ENCODE measurements around the gene MAML1.

MAML1 gene

DNA sequence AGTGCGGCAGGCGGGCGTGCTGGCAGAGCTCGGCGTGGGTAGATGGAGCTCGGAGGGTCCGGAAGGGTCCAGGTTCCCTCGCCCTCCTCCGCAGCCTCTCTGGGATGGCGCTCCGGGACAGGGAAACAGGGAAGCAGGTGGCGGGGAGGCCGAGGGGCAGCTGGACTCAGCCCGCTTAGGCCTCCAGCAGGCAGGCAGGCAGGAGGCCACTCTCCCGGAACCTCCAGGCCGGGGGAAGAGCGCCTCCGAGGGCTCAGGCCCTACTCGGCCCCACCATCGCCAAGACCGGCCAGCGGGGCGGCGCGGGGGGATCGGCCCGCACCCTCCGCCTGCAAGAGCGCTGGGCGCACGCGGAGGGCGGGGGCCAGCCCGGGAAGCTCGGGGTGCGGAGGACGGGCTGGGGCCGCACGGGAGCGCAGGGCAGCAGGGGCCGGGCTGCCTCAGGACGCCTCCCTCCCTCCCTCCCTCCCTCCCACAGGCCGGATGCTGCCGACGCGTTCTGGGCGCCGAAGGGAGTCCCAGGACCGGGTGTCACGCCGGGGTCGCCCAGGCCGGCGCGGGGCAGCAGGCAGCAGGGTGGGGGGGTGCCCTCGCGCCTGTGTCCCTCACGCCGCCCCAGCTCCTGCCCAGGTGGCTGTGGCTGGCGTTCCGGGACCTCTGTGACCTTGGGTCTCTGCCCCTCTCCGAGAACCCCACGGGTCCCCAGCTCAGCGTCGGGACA, 73.1 kb downstream of the MAML1 start:
- DNase-seq (ENCODE audit: low read depth in 2 of 2): no peak

DNA sequence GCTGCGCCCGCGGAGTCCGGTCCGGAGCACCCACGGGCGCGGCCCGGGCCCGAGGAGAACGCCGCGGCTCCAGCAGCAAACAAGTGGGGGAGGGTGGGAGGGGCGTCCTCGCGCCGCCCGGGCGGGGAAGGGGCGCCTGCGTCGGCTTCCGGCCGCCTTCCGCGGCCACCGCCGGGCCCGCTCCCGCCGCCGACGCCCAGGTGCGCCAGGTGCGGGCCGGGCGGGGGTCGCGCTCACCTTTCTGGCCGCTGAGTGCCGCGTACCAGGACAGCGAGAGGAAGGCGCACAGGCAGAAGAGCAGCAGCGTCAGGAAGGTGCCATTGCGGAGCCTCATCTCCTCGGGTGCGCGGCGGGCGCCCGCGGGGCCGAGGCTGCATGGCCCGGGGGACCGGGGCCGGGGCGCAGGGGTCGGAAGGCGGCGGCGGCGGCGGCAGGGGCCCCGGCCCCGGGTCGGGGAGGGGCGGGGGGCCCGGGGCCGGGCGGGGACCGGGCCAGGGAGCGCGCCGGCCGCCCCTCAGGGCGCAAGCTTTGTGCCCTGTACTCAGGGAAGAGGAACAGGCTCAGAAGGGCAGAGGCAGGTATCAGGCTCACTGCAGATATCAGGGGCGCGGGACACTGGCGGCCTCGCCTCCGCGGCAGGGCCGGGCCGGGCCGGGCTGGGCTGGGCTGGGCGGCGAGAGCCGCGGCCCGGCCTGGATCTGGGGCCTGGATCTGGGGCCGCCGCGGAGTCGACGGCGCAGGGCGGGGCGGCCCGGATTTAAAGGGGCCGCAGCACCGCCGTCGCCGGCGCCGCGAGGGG, 73.8 kb downstream of the MAML1 start, which contains the start of gene MGAT4B:
Gene MGAT4B, minus strand, starts transcription at position 617 of the 799 bp plus-strand sequence. Its CDS starts 283 bp downstream, at position 334.
- peak in 1 of 2 donors; percentile 52 for DNase-seq (ENCODE audit: low read depth in 2 of 2)

DNA sequence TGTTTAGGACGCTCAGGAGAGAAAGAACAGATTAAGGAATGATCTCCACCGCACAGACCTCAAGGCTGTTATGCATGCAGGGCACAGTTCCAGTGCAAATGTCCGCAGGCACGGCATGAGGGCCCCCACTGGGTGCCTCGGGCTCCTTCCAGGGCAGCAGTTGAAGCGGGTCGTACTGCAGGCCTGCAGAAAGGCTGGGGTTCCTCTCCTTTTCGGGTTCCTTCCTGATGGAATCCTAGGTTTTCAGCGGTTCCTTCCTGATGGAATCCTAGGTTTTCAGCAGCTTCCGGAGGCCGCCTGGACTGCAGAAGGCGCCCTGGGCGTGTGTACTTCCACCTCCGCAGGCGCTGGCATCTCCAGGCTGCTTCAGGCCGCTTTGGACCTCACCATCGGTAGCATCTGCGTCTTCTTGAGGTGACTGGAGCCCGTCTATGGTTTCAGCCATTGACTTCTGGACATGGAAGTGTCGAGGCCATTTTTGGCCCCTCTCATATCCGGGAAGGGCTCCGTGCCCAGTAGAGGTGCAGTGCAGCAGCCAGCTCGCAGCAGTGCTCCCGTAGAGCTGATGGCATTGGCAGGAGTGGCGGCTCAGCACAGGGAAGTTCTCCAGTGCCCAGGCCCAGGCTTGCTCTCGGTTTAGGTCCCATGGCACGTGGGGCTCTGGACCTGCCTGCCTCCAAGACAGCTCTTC, 79.7 kb downstream of the MAML1 start:
- DNase-seq (ENCODE audit: low read depth in 2 of 2): no peak

DNA sequence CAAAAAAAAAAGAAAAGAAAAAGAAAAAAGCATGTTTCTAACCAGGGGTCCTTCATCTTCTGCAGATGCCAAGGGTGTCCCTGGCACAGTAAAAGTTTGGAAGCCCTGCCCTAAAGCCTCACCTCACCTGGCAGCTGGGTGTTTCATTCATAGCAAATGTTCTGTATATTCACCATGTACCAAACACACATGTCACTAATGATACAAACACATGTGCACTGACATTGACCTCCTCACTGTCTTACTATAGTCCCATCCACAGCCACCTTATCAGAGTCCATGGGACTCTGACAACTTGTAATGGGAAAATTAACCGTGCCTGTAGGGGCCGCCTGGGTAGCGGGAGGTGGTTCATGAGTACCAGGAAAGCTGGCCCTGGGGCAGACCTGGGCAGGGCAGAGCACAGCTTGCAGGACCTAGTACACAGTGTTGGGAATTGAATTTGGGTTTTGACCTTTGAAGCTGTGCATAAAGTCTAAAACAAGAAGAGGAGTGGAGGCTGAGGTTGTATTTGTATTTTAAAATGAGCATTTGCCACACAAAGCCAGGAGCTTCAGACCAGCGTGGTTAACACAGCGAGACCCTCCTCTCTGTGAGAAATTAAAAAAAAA, 80.5 kb downstream of the MAML1 start:
- DNase-seq (ENCODE audit: low read depth in 2 of 2): no peak

DNA sequence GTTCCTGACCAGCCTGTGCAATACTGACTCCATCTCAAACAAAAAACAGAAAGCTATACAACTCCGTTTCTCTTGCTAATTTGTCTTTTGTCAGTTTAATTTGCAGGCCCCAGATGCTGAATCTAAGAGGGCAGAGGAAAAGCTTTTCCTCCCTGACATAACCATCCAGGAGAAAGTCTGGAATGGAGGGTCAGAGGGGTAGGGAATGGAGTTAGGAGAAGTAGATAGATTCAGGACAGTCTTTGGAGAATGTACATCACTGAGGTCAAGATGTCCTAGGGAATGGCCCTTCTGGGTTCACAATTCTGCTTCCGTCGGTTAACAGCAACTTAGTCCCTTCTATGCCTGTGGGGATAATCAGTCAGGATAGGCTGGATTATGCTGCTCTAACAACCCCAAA, 81.5 kb downstream of the MAML1 start:
- DNase-seq (ENCODE audit: low read depth in 2 of 2): no peak

DNA sequence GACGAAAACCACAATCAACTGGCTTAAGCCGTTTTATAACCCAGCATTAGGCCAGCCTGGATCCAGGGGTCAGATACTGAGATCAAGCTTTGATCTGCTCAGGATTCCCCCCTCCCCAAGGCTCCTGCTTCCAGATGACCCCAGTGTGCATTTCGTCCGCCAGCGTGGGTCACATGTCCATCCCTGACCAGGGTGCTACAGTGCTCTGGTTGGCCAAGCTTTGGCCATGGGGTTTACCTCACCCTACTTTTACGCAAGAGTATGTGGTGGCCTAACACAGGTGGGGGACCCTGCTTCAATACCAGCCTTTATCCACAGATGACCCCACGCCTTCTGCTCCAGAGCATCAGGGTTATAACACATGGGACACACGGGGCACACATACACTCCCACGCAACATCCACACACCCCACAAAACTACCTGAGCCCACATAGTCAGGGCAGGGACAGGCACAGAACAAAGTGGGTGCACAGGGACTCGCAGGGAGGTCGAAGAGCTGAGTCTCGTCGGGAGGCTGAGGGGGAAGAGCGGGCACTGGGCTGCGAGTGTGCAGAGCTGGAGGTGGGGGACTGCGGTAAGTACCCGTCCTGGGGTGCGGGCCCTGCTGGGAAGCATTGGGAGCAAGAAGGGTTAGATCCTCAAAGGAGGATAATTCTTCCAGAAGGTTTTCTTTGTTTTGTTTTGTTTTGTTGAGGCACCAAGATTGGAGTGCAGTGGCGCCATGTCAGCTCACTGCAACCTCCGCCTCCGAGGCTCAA, 83.0 kb downstream of the MAML1 start:
- no peak for DNase-seq (ENCODE audit: low read depth in 2 of 2)

DNA sequence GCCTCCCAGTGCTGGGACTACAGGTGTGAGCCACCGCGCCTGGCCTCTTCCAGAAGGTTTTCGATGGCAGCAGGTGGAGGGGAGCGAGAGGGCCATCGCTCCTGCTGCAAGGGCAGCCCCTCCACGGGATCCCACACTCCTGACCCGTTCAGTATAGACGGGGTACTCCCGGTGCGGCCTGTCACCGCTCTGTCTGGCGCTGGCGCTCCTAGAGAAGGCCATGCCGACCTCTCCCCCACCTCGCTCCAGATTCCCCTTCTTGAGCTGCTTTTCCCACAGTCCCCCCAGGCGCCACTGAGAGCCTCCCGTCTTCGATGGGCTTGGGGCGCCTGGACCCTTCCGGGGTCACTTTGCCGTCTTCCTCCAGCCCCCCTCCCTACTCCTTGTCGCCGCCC, 83.8 kb downstream of the MAML1 start:
- no peak for DNase-seq (ENCODE audit: low read depth in 2 of 2)

DNA sequence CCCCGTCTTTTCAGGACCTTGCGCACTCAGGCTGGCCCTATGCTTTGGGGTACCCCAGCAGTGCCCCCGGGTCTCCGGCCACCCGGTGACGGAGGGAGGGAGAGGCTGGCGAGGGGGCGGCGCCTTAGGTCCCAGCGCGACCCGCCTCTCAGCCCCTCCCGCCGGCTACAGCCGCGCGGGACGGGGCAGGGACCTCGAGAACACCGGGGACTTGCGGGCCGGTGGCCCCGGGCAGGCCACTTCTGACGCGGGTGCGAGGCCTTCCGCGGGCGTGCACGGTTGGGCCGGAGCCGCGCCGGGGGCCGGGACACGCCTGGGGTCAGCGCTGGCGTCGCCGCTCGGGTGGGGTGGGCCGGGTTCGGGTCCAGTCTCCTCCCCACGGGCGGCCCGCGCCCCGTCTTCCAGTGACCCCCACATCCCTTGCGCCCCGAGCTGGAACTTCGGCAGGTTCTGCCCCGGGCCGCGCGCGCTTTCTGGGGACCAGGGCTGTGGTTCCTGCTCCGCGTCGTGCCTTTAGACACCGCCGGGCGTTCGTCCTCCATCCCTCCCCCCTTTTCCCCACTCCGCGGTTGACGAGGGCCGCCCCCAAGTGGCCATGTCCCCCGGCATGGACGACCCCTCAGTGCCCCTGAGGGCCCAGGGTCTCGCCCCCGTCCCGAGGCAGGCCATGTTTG, 84.3 kb downstream of the MAML1 start:
- no peak for DNase-seq (ENCODE audit: low read depth in 2 of 2)

DNA sequence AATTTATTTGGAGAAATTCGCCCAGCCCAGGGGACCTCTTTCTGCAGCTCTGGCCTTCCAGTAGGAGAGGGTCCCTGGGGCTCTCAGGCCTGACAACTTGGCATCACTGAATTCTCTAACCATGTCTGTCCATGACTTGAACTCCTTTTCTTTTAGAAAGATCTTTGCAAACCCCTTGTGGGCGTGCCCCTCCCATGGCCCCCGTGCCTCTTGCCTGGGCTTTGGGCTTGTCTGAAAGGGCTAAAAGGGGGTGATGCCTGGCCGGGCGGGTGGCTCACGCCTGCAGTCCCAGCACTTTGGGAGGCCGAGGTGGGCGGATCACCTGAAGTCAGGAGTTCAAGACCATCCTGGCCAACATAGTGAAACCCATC, 84.8 kb downstream of the MAML1 start:
- DNase-seq (ENCODE audit: low read depth in 2 of 2): no peak

DNA sequence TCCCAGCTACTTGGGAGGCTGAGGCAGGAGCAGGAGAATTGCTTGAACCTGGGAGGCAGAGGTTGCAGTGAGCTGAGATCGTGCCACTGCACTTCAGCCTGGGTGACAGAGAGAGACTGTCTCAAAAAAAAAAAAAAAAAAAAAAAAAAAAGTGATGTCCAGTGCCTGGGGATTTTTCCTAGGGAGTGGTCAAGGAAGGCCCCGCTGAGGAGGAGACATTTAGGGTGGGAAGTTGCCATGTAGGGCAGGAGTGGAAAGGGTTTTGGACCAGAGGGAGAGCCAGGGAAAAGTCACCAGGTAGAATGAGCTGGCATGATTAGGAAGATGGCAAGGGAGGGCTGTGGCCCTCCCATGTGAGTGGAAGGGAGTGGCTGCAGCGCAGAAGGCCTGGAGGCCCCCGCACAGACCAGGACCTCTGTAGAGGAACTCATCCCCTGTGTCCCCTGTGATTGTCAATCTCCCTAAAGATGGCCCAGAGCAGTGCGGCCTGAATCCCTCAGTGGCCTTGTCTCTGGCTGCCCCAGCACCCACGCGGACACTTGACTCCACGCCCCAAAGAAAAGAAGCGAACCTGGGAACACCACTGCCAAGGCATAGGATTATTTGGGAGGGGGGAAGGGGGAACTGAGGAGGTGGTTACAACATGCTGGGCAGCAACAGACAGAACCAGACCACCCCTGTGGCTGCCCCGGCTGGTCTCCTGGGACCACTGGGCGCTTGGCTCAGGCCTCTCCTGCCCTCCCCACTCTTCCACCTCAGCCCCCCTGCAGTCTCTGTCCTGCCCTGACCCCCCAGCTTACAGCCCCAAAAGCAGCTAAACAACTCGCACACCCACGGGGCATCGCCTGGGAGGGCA, 85.5 kb downstream of the MAML1 start:
- no peak for DNase-seq (ENCODE audit: low read depth in 2 of 2)

DNA sequence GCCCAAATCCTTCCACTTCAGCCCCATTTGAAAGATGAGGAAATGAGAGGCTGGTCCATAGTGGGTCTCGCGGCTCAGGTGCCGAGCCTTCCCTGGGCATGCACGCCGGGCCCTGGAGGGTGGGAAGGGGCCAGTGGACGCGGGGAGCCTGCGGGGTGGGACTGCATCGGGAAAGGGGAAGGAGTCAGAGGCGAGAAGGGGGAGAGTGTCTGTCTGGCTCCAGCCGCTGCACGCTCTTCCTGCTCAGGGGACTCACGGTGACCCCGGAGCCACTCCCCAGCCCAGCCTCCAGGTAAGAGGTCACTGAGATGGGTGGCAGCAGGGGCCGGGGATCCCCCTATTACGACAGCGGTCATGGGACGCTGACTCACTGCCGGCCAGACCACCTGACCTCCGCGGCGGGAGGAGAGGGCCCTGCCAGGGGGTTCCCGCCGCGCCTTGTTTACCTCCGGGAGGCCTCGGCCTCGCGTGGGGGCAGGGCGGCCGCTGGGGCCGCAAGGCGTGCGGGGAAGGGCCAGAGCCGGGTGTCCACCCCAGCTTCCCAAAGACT, 86.2 kb downstream of the MAML1 start:
- peak in 1 of 2 donors; percentile 70 for DNase-seq (ENCODE audit: low read depth in 2 of 2)

DNA sequence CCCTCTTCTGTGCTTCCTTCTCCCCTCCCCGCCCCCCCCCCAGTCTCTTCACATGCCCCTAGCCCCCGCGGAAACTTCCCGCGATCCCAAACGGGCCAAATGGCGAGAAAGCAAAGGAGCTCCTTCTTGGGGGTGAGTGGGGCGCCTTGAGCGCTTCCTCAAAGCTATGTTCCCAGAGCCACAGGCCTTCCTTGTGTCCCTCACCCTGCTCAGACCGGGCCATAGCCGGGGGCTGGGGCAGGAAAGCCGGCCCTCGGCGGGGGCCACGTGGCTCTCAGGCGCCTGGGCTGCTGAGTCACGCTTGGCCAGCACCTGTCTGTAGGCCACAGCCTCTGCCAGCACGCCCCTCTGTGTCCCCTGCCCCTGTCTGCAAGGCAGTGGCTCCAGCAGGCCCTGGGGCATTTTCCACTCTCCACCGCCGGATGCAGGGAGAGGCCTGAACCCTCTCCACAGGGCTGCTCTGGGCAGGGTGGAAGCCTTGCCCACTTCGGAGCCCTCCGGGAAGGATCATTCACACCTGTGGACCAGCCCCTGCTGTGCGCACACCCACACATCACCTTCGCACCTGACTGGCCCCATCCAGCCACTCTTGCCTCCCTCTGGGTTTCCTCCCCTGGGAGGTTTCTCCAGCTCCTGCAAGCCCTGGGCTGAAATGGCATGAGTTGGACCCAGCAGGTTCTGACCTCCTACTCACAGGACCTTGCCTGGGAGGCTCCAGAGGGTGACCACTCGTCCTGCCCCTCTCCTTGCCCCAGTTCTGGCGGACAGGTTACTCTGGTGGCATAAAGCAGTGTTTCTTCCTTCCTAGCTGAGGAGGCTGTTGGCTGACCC, 86.9 kb downstream of the MAML1 start:
- DNase-seq (ENCODE audit: low read depth in 2 of 2): no peak

DNA sequence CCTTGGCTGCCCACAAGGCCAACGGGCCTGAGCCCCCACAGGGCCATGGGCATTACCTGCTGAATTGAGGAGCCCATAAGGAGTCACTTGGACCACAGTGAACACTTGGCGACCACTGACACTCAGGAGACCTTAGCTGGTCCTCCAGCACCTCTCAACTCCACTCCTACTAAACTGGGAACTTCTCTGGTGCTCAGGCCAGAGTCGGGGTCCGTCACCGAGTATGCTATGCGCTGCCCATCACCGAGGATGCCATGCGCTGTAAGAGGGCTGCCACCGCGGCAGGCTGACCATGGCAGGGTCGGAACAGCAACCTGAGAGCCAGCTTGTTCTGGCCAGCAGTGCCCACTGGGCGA, 87.5 kb downstream of the MAML1 start:
- DNase-seq (ENCODE audit: low read depth in 2 of 2): no peak

DNA sequence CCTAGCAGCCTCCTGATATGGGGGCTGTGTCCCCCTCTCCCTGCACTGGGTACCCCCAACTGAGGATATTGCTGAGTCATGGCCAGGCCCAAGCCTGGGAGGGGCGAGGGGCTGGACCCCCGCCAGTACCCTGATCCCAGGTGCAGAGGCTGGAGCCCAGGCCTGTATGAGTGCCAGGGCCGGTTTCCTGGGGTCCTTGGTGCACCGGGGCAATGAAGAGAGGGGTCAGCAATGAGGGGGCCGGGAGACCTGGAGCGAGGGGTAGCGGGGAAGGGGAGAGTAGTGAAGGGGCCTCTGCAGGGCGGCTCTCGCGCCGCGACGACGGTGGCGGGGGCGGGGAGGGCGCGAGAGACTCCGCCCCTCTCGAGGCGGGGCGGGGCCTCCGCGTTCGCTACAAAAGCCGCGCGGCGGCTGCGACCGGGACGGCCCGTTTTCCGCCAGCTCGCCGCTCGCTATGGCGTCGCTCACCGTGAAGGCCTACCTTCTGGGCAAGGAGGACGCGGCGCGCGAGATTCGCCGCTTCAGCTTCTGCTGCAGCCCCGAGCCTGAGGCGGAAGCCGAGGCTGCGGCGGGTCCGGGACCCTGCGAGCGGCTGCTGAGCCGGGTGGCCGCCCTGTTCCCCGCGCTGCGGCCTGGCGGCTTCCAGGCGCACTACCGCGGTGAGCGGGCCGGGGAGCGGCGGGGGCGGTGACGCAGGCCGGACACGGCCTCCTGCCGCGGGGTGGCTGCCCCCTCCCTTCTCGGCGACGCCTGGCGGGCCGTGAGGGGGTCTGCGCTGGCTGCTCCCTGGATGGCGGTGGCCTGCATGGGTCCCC, 88.1 kb downstream of the MAML1 start, which contains the start of gene SQSTM1:
Gene SQSTM1, plus strand, starts transcription at position 423 of the 815 bp plus-strand sequence. Its CDS starts 32 bp downstream, at position 455.
- peak in 1 of 2 donors; percentile 71 for DNase-seq (ENCODE audit: low read depth in 2 of 2)

DNA sequence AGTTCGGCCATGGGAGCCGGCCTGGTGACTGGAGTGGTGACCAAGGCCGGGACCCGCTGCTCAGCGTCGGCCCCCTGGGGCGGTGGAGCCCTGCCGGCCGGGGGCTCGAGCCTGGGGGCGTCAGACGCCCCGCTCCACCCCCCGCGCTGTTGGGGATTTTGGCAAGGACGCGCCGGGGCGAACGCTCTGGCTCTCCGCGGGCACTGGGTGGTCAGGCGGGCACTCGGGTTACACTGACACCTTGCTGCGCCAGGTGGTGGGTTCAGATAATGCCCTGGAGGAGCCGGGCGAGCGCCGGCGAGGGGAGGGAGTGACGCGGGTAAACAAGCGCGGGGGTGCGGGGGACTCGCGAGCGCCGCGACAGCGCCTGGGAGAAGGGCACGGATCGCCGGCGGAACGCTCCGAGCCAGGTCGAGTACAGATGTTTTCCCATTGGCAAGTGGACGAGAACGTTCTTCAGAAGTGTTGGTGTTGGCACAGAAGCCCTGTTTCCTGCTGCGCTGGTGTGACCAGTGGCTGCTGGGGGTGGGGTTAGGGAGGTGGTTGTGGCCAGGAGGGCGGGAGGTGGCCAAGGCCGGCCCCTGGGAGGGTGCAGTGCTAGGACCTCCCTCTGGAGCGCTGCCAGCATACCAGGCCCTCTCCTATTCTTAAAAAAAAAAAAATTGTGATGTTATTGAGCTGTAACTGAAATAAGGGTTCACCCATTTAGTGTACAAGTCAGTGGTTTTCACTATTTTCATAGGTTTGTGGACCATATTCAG, 88.9 kb downstream of the MAML1 start:
- peak; percentile 77 to 79 for DNase-seq (ENCODE audit: low read depth in 2 of 2)

DNA sequence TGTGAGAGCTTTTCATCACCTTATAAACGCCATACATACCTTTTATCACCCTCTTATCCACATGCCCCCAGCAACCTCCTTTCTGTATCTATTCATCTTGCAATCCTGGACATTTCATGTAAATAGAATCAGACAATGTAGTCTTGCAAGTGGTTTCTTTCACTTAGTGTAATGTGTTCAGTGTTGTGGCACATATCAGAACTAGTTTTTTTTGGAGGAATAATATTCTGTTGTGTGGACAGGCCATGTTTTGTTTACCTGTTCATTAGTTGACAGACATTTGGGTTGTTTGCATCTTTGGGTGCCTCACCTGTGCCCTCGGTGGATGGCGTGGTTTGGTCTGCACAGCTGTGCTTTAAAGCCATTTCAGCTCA, 89.4 kb downstream of the MAML1 start:
- no peak for DNase-seq (ENCODE audit: low read depth in 2 of 2)

DNA sequence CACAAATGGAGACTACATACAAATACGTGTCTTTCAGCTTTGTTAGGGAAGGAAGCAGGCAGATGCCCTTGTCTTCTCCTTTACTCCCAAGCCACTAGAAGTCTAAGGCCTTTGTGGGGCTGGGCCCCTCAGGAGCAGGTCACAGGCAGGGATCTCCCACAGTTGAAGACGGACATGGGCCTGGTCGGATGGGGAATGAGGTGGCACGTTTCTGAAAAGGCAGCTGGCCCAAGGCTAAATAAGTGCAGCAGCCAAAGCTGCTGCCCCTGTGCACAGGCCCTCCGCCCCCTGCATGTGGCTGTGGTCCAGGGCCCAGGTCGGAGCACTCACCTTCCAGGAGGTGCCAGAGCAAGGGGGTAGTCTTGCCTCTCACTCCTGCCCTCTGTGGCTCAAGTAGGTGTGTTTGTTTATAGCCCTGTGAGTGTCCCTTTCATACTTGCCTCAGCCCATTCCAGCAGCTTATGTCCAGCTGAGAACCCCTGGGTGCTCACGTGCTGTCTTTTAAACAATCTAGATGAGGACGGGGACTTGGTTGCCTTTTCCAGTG, 89.9 kb downstream of the MAML1 start:
- DNase-seq (ENCODE audit: low read depth in 2 of 2): no peak

All from stimulated activated CD4-positive, alpha-beta T cell treated with anti-CD3 and anti-CD28 coated beads, Interleukin-15, amount 100 ng/mL, for 48 hours (primary cell).